ENCODE measurements around the gene CTXN2. TPM values are rescaled to one million over a fixed set of nuclear protein-coding genes. Genes with fewer than 3 reads are reported as not detected.

CTXN2 gene
- polyA plus RNA-seq, 1 experiment = not detected

- TF ChIP-seq CTCF (IDR thresholded peaks at IDR 0.05; ENCODE audit: insufficient read depth, low read depth, low read length) = no peak
- no peak for DNase-seq (ENCODE audit: low read depth)
- H3K36me3 ChIP-seq (ENCODE audit: control insufficient read depth, insufficient read depth, low read length) = no peaks in the 10 kb centered on the region
- no peaks in the 10 kb centered on the region for H3K27me3 ChIP-seq (ENCODE audit: control insufficient read depth, insufficient read depth, low read length)
- no peak within 1 kb of the TSS for H3K4me3 ChIP-seq (ENCODE audit: low read depth, low read length)
- POLR2A ChIA-PET = no interaction called here
- CTCF ChIA-PET = no interaction called here
Observed at GRCh38 chr15:48205981-48206380, 14.5 kb downstream of the CTXN2 start, which contains the start of gene SLC12A1. Gene SLC12A1 (plus strand): TSS chr15:48206302. CDS start chr15:48207720, 1,418 bp downstream.

GRCh38 chr15:48221261-48221660 lies 29.8 kb downstream of the CTXN2 start:
- POLR2A ChIA-PET = no interaction called here
- CTCF ChIA-PET = no interaction called here
- Histone ChIP-seq H3K27me3 (ENCODE audit: control insufficient read depth, insufficient read depth, low read length) (peaks cover 4% of the 10 kb centered on the region; the same call in 1 of the 2 replicates), H3K4me3 (ENCODE audit: low read depth, low read length) (no peak overlapping the region), H3K36me3 (ENCODE audit: control insufficient read depth, insufficient read depth, low read length) (no peaks in the 10 kb centered on the region)
- no peak for TF ChIP-seq CTCF (IDR thresholded peaks at IDR 0.05; ENCODE audit: insufficient read depth, low read depth, low read length)
- no peak for DNase-seq (ENCODE audit: low read depth)

GRCh38 chr15:48221885-48222284 lies 30.4 kb downstream of the CTXN2 start:
- peak; percentile 10 for DNase-seq (ENCODE audit: low read depth)
- CTCF ChIA-PET = no interaction called here
- no peak for TF ChIP-seq CTCF (IDR thresholded peaks at IDR 0.05; ENCODE audit: insufficient read depth, low read depth, low read length)
- H3K36me3 ChIP-seq (ENCODE audit: control insufficient read depth, insufficient read depth, low read length) = no peaks in the 10 kb centered on the region
- H3K27me3 ChIP-seq (ENCODE audit: control insufficient read depth, insufficient read depth, low read length) = peaks cover 4% of the 10 kb centered on the region; the same call in 1 of the 2 replicates
- POLR2A ChIA-PET = no interaction called here
- H3K4me3 ChIP-seq (ENCODE audit: low read depth, low read length) = no peak overlapping the region

GRCh38 chr15:48222627-48223026 lies 31.2 kb downstream of the CTXN2 start:
- TF ChIP-seq CTCF (IDR thresholded peaks at IDR 0.05; ENCODE audit: insufficient read depth, low read depth, low read length) = no peak
- Histone ChIP-seq H3K4me3 (ENCODE audit: low read depth, low read length) (no peak overlapping the region), H3K27me3 (ENCODE audit: control insufficient read depth, insufficient read depth, low read length) (peaks cover 3% of the 10 kb centered on the region; the same call in 1 of the 2 replicates), H3K36me3 (ENCODE audit: control insufficient read depth, insufficient read depth, low read length) (no peaks in the 10 kb centered on the region)
- no peak for DNase-seq (ENCODE audit: low read depth)
- ChIA-PET POLR2A (no interaction called here), CTCF (no interaction called here)

- Histone ChIP-seq H3K4me3 (ENCODE audit: low read depth, low read length) (no peak overlapping the region), H3K27me3 (ENCODE audit: control insufficient read depth, insufficient read depth, low read length) (peaks cover 2% of the 10 kb centered on the region; the same call in 1 of the 2 replicates), H3K36me3 (ENCODE audit: control insufficient read depth, insufficient read depth, low read length) (no peaks in the 10 kb centered on the region)
- ChIA-PET CTCF (no interaction called here), POLR2A (no interaction called here)
- no peak for DNase-seq (ENCODE audit: low read depth)
- TF ChIP-seq CTCF (IDR thresholded peaks at IDR 0.05; ENCODE audit: insufficient read depth, low read depth, low read length) = no peak
Observed at GRCh38 chr15:48225771-48226170, 34.3 kb downstream of the CTXN2 start.
